Chondrocyte (in vitro differentiated cells): ENCODE results near the gene RNF121. TPM values are rescaled to one million over a fixed set of nuclear protein-coding genes. Genes with fewer than 3 reads are reported as not detected.

Experiments
- DNase-seq: peaks from one replicate; pipeline ENCODE4 v3.0.0; 2021; ENCODE audit warnings: mixed read lengths, low spot score
- H3K27ac Mint-ChIP-seq: one replicate; pipeline ENCODE4 v1.8.0; 2021; ENCODE audit warnings: mild to moderate bottlenecking, moderate library complexity, mixed read lengths; ENCODE audit not compliant: unreplicated experiment
- H3K27me3 Mint-ChIP-seq: 2 replicates; pipeline ENCODE4 v1.8.0; 2021; ENCODE audit warnings: low read depth, mixed read lengths
- H3K36me3 Mint-ChIP-seq: 2 replicates; pipeline ENCODE4 v1.8.0; 2021; ENCODE audit warnings: low read depth, mixed read lengths
- H3K4me1 Mint-ChIP-seq: 2 replicates; pipeline ENCODE4 v1.8.0; 2021; ENCODE audit warnings: low read depth, mild to moderate bottlenecking, mixed read lengths
- H3K4me3 Mint-ChIP-seq: one replicate; pipeline ENCODE4 v1.8.0; 2021; ENCODE audit warnings: mild to moderate bottlenecking, moderate library complexity, mixed read lengths; ENCODE audit not compliant: unreplicated experiment
- H3K9me3 Mint-ChIP-seq: 2 replicates; pipeline ENCODE4 v1.8.0; 2021; ENCODE audit warnings: low read depth, mixed read lengths
- CTCF ChIP-seq: fragments of 200-600 bp; sonication (generic); IDR thresholded peaks from 2 replicates; pipeline ENCODE4 v1.5.0; 2021; ENCODE audit warnings: antibody characterized with exemption, mild to moderate bottlenecking, moderate library complexity
- total RNA-seq: library from RNA; stranded (reverse); gene quantifications from 3 replicates; pipeline ENCODE4 v1.2.1, GENCODE V29; 2021

The RNF121 gene
- total RNA-seq, 1 donor from 2014 or later, result 64.2 TPM

GRCh38 chr11:71946144-71946571, 17.3 kb downstream of the RNF121 start:
- H3K36me3 Mint-ChIP-seq, result peaks cover 4% of the 10 kb centered on the region
- no peaks in the 10 kb centered on the region for H3K27me3 Mint-ChIP-seq
- peak overlapping the region; percentile 24 for H3K4me3 Mint-ChIP-seq
- H3K9me3 Mint-ChIP-seq, result no peaks in the 10 kb centered on the region
- no peak for DNase-seq
- peak overlapping the region; percentile 93 for H3K27ac Mint-ChIP-seq
- H3K4me1 Mint-ChIP-seq, result peaks cover 66% of the 10 kb centered on the region
- TF ChIP-seq CTCF, result no peak

DNA sequence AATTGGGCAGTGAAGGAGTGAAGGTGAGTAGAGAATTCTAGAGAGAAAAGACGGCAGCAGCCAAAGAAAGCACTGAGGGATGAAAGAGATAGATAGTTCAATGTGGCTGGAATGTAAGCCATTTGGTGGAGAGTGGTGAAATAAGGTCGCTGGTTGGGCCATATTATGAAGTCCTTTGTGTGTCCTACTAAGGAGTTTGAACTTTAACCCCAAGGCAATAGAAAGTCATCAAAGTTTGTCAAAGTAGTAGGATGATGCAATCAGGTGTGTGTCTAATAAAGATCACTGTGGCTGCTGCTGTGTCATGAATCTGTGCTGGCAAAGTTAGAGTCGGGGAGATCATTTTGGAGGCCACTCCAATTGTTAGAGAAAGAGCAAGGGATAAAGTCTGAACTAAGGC, 18.7 kb downstream of the RNF121 start:
- Mint-ChIP-seq H3K4me3 (no peak overlapping the region), H3K9me3 (no peaks in the 10 kb centered on the region), H3K27me3 (no peaks in the 10 kb centered on the region), H3K27ac (peak overlapping the region; percentile 85), H3K36me3 (peaks cover 3% of the 10 kb centered on the region), H3K4me1 (peaks cover 69% of the 10 kb centered on the region)
- TF ChIP-seq CTCF, result no peak
- no peak for DNase-seq

DNA sequence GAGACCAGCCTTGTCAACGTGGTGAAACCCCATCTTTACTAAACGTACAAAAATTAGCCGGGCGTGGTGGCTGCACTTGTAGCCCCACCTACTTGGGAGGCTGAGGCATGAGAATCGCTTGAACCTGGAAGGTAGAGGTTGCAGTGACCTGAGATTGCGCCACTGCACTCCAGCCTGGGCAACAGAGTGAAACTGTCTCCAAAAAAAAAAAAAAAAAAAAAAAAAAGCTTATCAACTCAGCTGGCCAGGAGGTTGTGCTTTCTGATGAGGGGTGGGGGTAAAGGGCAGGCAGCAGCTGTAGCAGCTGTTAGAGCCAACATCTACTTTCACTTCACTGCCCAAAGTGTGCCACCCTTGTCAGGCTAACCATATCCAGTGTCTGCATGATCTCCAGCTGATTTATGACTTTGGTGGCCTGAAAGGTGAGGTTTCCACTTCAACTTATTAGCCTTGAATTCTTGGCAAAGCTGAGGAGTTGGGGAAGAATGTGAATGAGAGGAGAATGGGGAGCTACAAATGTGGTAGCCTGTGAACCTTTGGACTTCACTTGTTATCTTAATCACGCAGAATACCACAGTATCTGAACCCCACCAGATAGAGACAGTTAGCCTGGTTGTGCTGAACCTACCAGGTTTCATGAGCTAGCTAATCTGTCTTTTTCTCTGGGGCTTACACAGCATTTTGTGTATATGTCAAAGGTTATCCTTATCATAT, 19.6 kb downstream of the RNF121 start:
- H3K4me1 Mint-ChIP-seq, result peaks cover 65% of the 10 kb centered on the region
- peaks cover 2% of the 10 kb centered on the region for H3K36me3 Mint-ChIP-seq
- H3K27me3 Mint-ChIP-seq, result no peaks in the 10 kb centered on the region
- no peak for TF ChIP-seq CTCF
- H3K9me3 Mint-ChIP-seq, result no peaks in the 10 kb centered on the region
- DNase-seq, result no peak
- H3K27ac Mint-ChIP-seq, result peak overlapping the region; percentile 56
- H3K4me3 Mint-ChIP-seq, result no peak overlapping the region

DNA sequence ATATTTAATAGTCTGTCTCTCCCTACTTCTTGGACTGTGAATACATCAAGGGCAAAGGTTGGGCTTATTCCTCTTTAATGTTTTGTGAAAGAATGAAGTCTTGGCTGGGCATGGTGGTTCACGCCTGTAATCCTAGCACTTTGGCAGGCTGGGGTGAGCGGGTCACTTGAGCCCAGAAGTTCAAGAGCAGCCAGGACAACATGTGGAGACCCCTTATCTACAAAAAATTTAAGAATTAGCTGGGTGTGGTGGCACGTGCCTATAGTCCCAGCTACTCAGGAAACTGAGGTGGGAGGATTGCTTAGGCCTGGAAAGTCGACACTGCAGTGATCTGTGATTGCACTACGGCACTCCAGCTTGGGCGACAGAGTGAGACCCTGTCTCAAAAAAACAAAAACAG, 20.2 kb downstream of the RNF121 start:
- no peaks in the 10 kb centered on the region for H3K36me3 Mint-ChIP-seq
- H3K27me3 Mint-ChIP-seq, result no peaks in the 10 kb centered on the region
- H3K4me3 Mint-ChIP-seq, result no peak overlapping the region
- H3K4me1 Mint-ChIP-seq, result peaks cover 63% of the 10 kb centered on the region
- DNase-seq, result no peak
- TF ChIP-seq CTCF, result no peak
- peak overlapping the region; percentile 76 for H3K27ac Mint-ChIP-seq
- no peaks in the 10 kb centered on the region for H3K9me3 Mint-ChIP-seq

GRCh38 chr11:71951741-71952310, 23.0 kb downstream of the RNF121 start:
- Mint-ChIP-seq H3K9me3 (no peaks in the 10 kb centered on the region), H3K27ac (no peak overlapping the region), H3K36me3 (no peaks in the 10 kb centered on the region), H3K4me1 (peaks cover 50% of the 10 kb centered on the region), H3K27me3 (no peaks in the 10 kb centered on the region), H3K4me3 (no peak overlapping the region)
- no peak for DNase-seq
- TF ChIP-seq CTCF, result no peak
